DOHH2 (cell line): Measurements from ENCODE around the gene HDAC4.

Source experiments
- EZH2phosphoT487 ChIP-seq: fragments of 200-600 bp; sonication (generic); IDR thresholded peaks from 2 replicates; pipeline ENCODE4 v1.6.1; 2017; ENCODE audit warnings: borderline replicate concordance, mild to moderate bottlenecking, antibody characterized with exemption, low read length, moderate library complexity, mixed read lengths
- TF ChIP-seq, protein P1 (sequence below): fragments of 200-600 bp; sonication (generic); IDR thresholded peaks from one replicate; pipeline ENCODE4 v1.5.1; 2014; ENCODE audit warnings: antibody characterized with exemption, mild to moderate bottlenecking, low read depth, low read length; ENCODE audit not compliant: poor library complexity, severe bottlenecking

DNA sequence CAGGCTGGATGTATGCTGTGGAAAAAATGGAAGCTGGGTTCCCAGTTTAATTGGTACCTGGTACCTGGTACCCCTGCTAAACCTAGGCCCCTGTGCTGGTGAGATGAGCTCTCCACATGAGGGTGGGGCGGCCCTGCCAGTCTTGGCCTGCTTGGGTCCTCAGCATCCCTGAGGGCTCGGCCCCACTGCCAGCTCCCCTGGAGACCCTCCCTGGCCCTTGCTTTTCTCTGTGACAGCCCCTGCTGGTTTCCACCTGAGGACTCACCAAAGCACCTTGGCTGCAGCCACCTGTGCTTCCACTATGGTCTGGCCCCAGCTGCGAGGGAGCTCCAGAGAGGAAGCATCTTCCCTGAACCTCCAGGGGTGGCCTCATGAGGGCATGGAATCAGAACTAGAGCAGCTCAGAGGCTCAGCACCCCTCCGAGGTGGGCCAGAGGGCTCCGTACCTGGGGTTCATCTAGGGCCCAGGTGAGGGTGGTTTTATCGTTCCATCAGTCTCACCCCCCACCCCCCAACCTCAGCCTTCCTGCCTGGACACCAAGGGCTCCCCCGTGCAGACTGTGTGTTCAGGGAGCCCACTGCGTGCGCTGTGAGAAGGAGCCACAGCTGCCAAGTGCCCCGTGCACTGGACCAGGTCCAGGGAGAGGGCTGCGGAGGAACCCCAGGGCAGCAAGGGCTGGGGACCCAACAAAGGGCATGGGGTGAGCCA lies 23.7 kb upstream of the HDAC4 start:
- TF ChIP-seq, protein P1, sequence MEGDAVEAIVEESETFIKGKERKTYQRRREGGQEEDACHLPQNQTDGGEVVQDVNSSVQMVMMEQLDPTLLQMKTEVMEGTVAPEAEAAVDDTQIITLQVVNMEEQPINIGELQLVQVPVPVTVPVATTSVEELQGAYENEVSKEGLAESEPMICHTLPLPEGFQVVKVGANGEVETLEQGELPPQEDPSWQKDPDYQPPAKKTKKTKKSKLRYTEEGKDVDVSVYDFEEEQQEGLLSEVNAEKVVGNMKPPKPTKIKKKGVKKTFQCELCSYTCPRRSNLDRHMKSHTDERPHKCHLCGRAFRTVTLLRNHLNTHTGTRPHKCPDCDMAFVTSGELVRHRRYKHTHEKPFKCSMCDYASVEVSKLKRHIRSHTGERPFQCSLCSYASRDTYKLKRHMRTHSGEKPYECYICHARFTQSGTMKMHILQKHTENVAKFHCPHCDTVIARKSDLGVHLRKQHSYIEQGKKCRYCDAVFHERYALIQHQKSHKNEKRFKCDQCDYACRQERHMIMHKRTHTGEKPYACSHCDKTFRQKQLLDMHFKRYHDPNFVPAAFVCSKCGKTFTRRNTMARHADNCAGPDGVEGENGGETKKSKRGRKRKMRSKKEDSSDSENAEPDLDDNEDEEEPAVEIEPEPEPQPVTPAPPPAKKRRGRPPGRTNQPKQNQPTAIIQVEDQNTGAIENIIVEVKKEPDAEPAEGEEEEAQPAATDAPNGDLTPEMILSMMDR, result no peak
- TF ChIP-seq EZH2phosphoT487, result no peak
